ENCODE results near the gene PRKACB.

The PRKACB gene

GRCh38 chr1:84260852-84261518 lies 116.9 kb downstream of the PRKACB start:
- Histone ChIP-seq H3K27me3 (ENCODE audit: insufficient read depth, low read length, poor library complexity) (no peaks in the 10 kb centered on the region), H3K9ac (ENCODE audit: low read depth, low read length) (no peak overlapping the region), H3K36me3 (ENCODE audit: insufficient read depth, low read length) (no peaks in the 10 kb centered on the region), H3K4me3 (ENCODE audit: low read depth in 1 of 2, low read length in 2 of 2) (no peak overlapping the region), H3K27ac (ENCODE audit: low read length) (no peak overlapping the region), H3K79me2 (ENCODE audit: insufficient read depth, low read length) (no peaks in the 10 kb centered on the region), H3K4me2 (ENCODE audit: insufficient read depth, low read length) (no peak overlapping the region), H3K9me3 (ENCODE audit: insufficient read depth, low read length, severe bottlenecking) (no peaks in the 10 kb centered on the region), H2AFZ (ENCODE audit: low read depth, low read length) (no peak overlapping the region), H4K20me1 (ENCODE audit: insufficient read depth, low read length) (no peaks in the 10 kb centered on the region), H3K4me1 (ENCODE audit: insufficient read depth, low read length) (no peaks in the 10 kb centered on the region)
- no peak for ATAC-seq (ENCODE audit: insufficient read depth, low read depth)
- no peak for DNase-seq
- TF ChIP-seq CTCF (IDR thresholded peaks at IDR 0.05; ENCODE audit: borderline replicate concordance, extremely low read depth, low read length, poor library complexity, severe bottlenecking), result no peak
- no peak for TF ChIP-seq EZH2 (IDR thresholded peaks at IDR 0.05; ENCODE audit: borderline replicate concordance, low read depth, low read length, severe bottlenecking)

GRCh38 chr1:84264961-84265360 lies 120.9 kb downstream of the PRKACB start:
- Histone ChIP-seq H3K27me3 (ENCODE audit: insufficient read depth, low read length, poor library complexity) (no peaks in the 10 kb centered on the region), H3K4me2 (ENCODE audit: insufficient read depth, low read length) (no peak overlapping the region), H3K4me1 (ENCODE audit: insufficient read depth, low read length) (no peaks in the 10 kb centered on the region), H3K27ac (ENCODE audit: low read length) (no peak overlapping the region), H3K9me3 (ENCODE audit: insufficient read depth, low read length, severe bottlenecking) (no peaks in the 10 kb centered on the region), H4K20me1 (ENCODE audit: insufficient read depth, low read length) (no peaks in the 10 kb centered on the region), H3K9ac (ENCODE audit: low read depth, low read length) (no peak overlapping the region), H3K36me3 (ENCODE audit: insufficient read depth, low read length) (no peaks in the 10 kb centered on the region), H3K4me3 (ENCODE audit: low read depth in 1 of 2, low read length in 2 of 2) (no peak overlapping the region), H2AFZ (ENCODE audit: low read depth, low read length) (no peak overlapping the region), H3K79me2 (ENCODE audit: insufficient read depth, low read length) (no peaks in the 10 kb centered on the region)
- DNase-seq (no peak), ATAC-seq (ENCODE audit: insufficient read depth, low read depth) (no peak)
- TF ChIP-seq EZH2 (IDR thresholded peaks at IDR 0.05; ENCODE audit: borderline replicate concordance, low read depth, low read length, severe bottlenecking) (no peak), CTCF (IDR thresholded peaks at IDR 0.05; ENCODE audit: borderline replicate concordance, extremely low read depth, low read length, poor library complexity, severe bottlenecking) (no peak)

GRCh38 chr1:84265867-84266266 lies 121.8 kb downstream of the PRKACB start:
- no peaks in the 10 kb centered on the region for H4K20me1 ChIP-seq (ENCODE audit: insufficient read depth, low read length)

More at GRCh38 chr1:84265867-84266266, 121.8 kb downstream of the PRKACB start:
- no peak overlapping the region for H3K4me2 ChIP-seq (ENCODE audit: insufficient read depth, low read length)
- no peak for DNase-seq
- H3K36me3 ChIP-seq (ENCODE audit: insufficient read depth, low read length), result no peaks in the 10 kb centered on the region
- H3K9ac ChIP-seq (ENCODE audit: low read depth, low read length), result no peak overlapping the region
- no peak overlapping the region for H3K4me3 ChIP-seq (ENCODE audit: low read depth in 1 of 2, low read length in 2 of 2)
- TF ChIP-seq EZH2 (IDR thresholded peaks at IDR 0.05; ENCODE audit: borderline replicate concordance, low read depth, low read length, severe bottlenecking), result no peak
- no peak for TF ChIP-seq CTCF (IDR thresholded peaks at IDR 0.05; ENCODE audit: borderline replicate concordance, extremely low read depth, low read length, poor library complexity, severe bottlenecking)
- no peak overlapping the region for H2AFZ ChIP-seq (ENCODE audit: low read depth, low read length)
- no peaks in the 10 kb centered on the region for H3K79me2 ChIP-seq (ENCODE audit: insufficient read depth, low read length)
- no peaks in the 10 kb centered on the region for H3K27me3 ChIP-seq (ENCODE audit: insufficient read depth, low read length, poor library complexity)
- H3K27ac ChIP-seq (ENCODE audit: low read length), result no peak overlapping the region
- no peaks in the 10 kb centered on the region for H3K9me3 ChIP-seq (ENCODE audit: insufficient read depth, low read length, severe bottlenecking)
- ATAC-seq (ENCODE audit: insufficient read depth, low read depth), result no peak
- H3K4me1 ChIP-seq (ENCODE audit: insufficient read depth, low read length), result no peaks in the 10 kb centered on the region

All from DND-41 (cell line).